ENCODE results near the gene ATP2B2. TPM values are rescaled to one million over a fixed set of nuclear protein-coding genes. Genes with fewer than 3 reads are reported as not detected.

ATP2B2 gene
- total and polyA plus RNA-seq, 2 of the 8 experiments (the other 6 are each of a cell fraction or from before 2014, with no cell fraction given), result 0.14 to 1.2 TPM

DNA sequence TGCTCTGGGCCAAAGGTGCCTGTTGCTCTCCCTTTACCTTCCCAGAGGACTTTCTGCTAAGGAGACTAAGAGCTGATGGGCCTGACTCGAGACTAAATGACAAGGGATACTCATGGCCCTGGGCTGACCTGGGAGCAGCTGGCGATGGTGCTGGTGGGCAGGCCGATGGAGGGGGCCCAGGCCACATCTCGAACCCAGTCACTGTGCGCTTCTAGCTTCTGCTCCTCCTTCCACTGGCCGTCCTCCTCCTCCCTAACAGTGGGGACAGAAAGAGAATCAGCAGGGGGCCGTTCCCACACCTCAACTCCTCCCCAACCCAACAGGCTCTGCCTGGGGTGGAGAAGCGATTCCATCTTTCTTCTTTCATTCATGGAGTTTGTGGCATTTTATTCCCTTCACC, 200.5 kb downstream of the ATP2B2 start:
- H3K27ac ChIP-seq (ENCODE audit: low read depth, low read length), result no peak overlapping the region
- no peak overlapping the region for H2BK20ac ChIP-seq (ENCODE audit: low read length)
- H3K18ac ChIP-seq (ENCODE audit: extremely low read depth, low read length), result no peak overlapping the region
- no peak overlapping the region for H2BK120ac ChIP-seq (replicated peaks; ENCODE audit: low read depth, low read length)
- H2AFZ ChIP-seq (ENCODE audit: low read length), result no peak overlapping the region
- 88% methylated on average over 5 of the region's 8 CpGs; no CpG with 5 or more reads in 1 of the 2 experiments for WGBS, 2 experiments (ENCODE audit: extremely low coverage in 1 of 2, insufficient coverage in 1 of 2, insufficient read length in 1 of 2, insufficient replicate concordance in 2 of 2, low coverage in 1 of 2, low lambda C conversion rate in 2 of 2, missing lambda C conversion rate in 1 of 2)
- H3K23me2 ChIP-seq (ENCODE audit: low read depth, low read length), result no peaks in the 10 kb centered on the region
- H3K56ac ChIP-seq (replicated peaks; ENCODE audit: insufficient read length, low read depth, low read length), result no peak overlapping the region
- FAIRE-seq (no peak), DNase-seq (ENCODE audit: low read depth in 1 of 2, low spot score in 2 of 2) (no peak)
- TF ChIP-seq TEAD4 (IDR thresholded peaks at IDR 0.05; ENCODE audit: low read depth, low read length) (no peak), HDAC6 (IDR thresholded peaks at IDR 0.05; ENCODE audit: low read depth, low read length) (no peak), RAD21 (IDR thresholded peaks at IDR 0.05 in 1 of 2, conservative IDR thresholded peaks at IDR 0.05 in 1 of 2; ENCODE audit: low read depth in 2 of 2, low read length in 2 of 2) (no peak), POLR2A (IDR thresholded peaks at IDR 0.05; ENCODE audit: control extremely low read depth in 1 of 2, low read depth in 2 of 2, low read length in 2 of 2) (0 out of 3 replicates have a peak, but pooled peaks of 1 of the 2 experiments have one; percentile 14), CREB1 (IDR thresholded peaks at IDR 0.05) (no peak)
- TF ChIP-seq, protein P1, sequence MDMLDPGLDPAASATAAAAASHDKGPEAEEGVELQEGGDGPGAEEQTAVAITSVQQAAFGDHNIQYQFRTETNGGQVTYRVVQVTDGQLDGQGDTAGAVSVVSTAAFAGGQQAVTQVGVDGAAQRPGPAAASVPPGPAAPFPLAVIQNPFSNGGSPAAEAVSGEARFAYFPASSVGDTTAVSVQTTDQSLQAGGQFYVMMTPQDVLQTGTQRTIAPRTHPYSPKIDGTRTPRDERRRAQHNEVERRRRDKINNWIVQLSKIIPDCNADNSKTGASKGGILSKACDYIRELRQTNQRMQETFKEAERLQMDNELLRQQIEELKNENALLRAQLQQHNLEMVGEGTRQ (IDR thresholded peaks at IDR 0.05; ENCODE audit: low read length), result no peak
- TF ChIP-seq, protein P2, sequence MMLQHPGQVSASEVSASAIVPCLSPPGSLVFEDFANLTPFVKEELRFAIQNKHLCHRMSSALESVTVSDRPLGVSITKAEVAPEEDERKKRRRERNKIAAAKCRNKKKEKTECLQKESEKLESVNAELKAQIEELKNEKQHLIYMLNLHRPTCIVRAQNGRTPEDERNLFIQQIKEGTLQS (IDR thresholded peaks at IDR 0.05; ENCODE audit: insufficient read depth, low read depth, low read length), result no peak
- H3K27me3 ChIP-seq (replicated peaks in 1 of 4; ENCODE audit: control insufficient read depth in 3 of 4, extremely low read depth in 1 of 4, insufficient read depth in 3 of 4, low read length in 3 of 4), result no peaks in the 10 kb centered on the region
- H3K4me1 ChIP-seq (replicated peaks in 1 of 4; ENCODE audit: control insufficient read depth in 3 of 4, insufficient read depth in 4 of 4, low read length in 3 of 4), result no peaks in the 10 kb centered on the region
- peaks cover 5 to 7% of the 10 kb centered on the region in 2 experiments for H4K20me1 ChIP-seq (replicated peaks in 1 of 2; ENCODE audit: control insufficient read depth in 1 of 2, insufficient read depth in 2 of 2, low read length in 2 of 2)
- H3K9ac ChIP-seq (replicated peaks in 1 of 4; ENCODE audit: extremely low read depth in 1 of 4, low read depth in 3 of 4, low read length in 3 of 4), result no peak overlapping the region
- no peak overlapping the region for H2AK5ac ChIP-seq (ENCODE audit: low read depth, low read length)
- H2BK12ac ChIP-seq (ENCODE audit: low read depth, low read length), result no peak overlapping the region
- no peaks in the 10 kb centered on the region for H3K79me2 ChIP-seq (ENCODE audit: control insufficient read depth in 1 of 2, insufficient read depth in 2 of 2, low read length in 2 of 2)
- no peak overlapping the region for H3K14ac ChIP-seq (ENCODE audit: insufficient read length)
- no peak overlapping the region; the same call in 1 of the 2 replicates for H4K8ac ChIP-seq (ENCODE audit: extremely low read depth, insufficient read depth, low read length)
- no peak overlapping the region for H3K4ac ChIP-seq (replicated peaks; ENCODE audit: insufficient read length, low read depth, low read length)
- POLR2A ChIA-PET (ENCODE audit: partially characterized antibody), result interaction anchor here (0.8 to 1.9 kb wide), 7 partner anchors 9 to 111 kb away, joined by 3 to 7 read pairs (median 6); partner anchors contain the start of genes GHRL and SEC13
- no peak overlapping the region for H4K91ac ChIP-seq (replicated peaks; ENCODE audit: insufficient read length, low read length)
- no peak overlapping the region for H3K4me3 ChIP-seq (ENCODE audit: extremely low read depth in 1 of 4, insufficient read depth in 2 of 4, low read depth in 3 of 4, low read length in 4 of 4)
- no peak overlapping the region for H2BK5ac ChIP-seq (ENCODE audit: low read depth, low read length)
- no peak overlapping the region for H4K5ac ChIP-seq (ENCODE audit: insufficient read length, low read depth, low read length)
- H3K4me2 ChIP-seq (ENCODE audit: insufficient read depth in 1 of 2, low read depth in 2 of 2, low read length in 2 of 2), result no peak overlapping the region
- peaks cover 16 to 67% (median 49%) of the 10 kb centered on the region in 4 experiments for H3K36me3 ChIP-seq (ENCODE audit: control insufficient read depth in 2 of 4, insufficient read depth in 4 of 4, low read length in 3 of 4)
- no peaks in the 10 kb centered on the region; the same call in 1 of the 2 replicates for H3K79me1 ChIP-seq (ENCODE audit: low read depth, low read length)
- H3K23ac ChIP-seq (ENCODE audit: insufficient read length), result no peak overlapping the region
- H2BK15ac ChIP-seq (ENCODE audit: low read length), result no peak overlapping the region
- CTCF ChIA-PET (ENCODE audit: partially characterized antibody), result interaction anchor here (1.0 to 1.5 kb wide), 4 partner anchors 18 to 41 kb away, joined by 3 to 8 read pairs (median 4); no protein-coding TSS in a partner anchor
- no peaks in the 10 kb centered on the region for H3K9me3 ChIP-seq (ENCODE audit: insufficient read depth in 2 of 2, low read depth in 1 of 2, low read length in 1 of 2)

Data from H1 (cell line).